A549 treated with DMSO at 1 μM for 4 hours (cell line): ENCODE data around the gene MYCBPAP. TPM values are rescaled to one million over a fixed set of nuclear protein-coding genes. Genes with fewer than 3 reads are reported as not detected.

ENCODE experiments used
- total RNA-seq: library from RNA; stranded (reverse); fragments of 200-300 nt; extraction: Qiagen RNA extraction; gene quantifications from 5 replicates; pipeline ENCODE4 v1.2.3, GENCODE V29; 2022; ENCODE audit warnings: low read depth

The MYCBPAP gene
- 0.07 to 1.0 TPM (median 0.45 TPM) in 5 replicates for total RNA-seq

GRCh38 chr17:50507871-50508572 is at the start of gene MYCBPAP:
TSS of gene MYCBPAP (plus strand) at chr17:50508439. CDS start at chr17:50508675, 236 bp downstream.

GRCh38 chr17:50468304-50469207 is 39.7 kb upstream of the MYCBPAP start, which contains the start of gene CHAD:
TSS of gene CHAD (minus strand) at chr17:50468880. CDS start at chr17:50468813, 67 bp downstream.

GRCh38 chr17:50478391-50479381 is 29.6 kb upstream of the MYCBPAP start, which contains the start of gene RSAD1:
TSS of gene RSAD1 (plus strand) at chr17:50478860. CDS start at chr17:50478885, 25 bp downstream.

GRCh38 chr17:50532452-50533024 is 24.3 kb downstream of the MYCBPAP start, which contains the start of gene EPN3:
TSS of gene EPN3 (plus strand) at chr17:50532735. CDS start at chr17:50536557, 3,822 bp downstream.

GRCh38 chr17:50547035-50547735 is 38.9 kb downstream of the MYCBPAP start, which contains the start of gene SPATA20:
TSS of gene SPATA20 (plus strand) at chr17:50547174. CDS start at chr17:50547209, 35 bp downstream.

GRCh38 chr17:50560185-50560824 is 52.1 kb downstream of the MYCBPAP start, which contains the start of gene CACNA1G:
TSS of gene CACNA1G (plus strand) at chr17:50560715. CDS start at chr17:50561460, 745 bp downstream.

Other genes with a start within 250 kb of the MYCBPAP start
- gene TMEM92, start 234.0 kb upstream of the MYCBPAP start, total RNA-seq: 22.2 to 30.1 TPM (median 26.9 TPM) in 5 replicates
- 18.5 to 26.0 TPM (median 21.9 TPM) in 5 replicates for gene XYLT2, start 162.3 kb upstream of the MYCBPAP start, total RNA-seq
- gene MRPL27, start 135.3 kb upstream of the MYCBPAP start, total RNA-seq: 138 to 166 TPM (median 143 TPM) in 5 replicates
- gene EME1, start 135.2 kb upstream of the MYCBPAP start, total RNA-seq: 15.2 to 17.4 TPM (median 16.0 TPM) in 5 replicates
- gene LRRC59, start 110.9 kb upstream of the MYCBPAP start, total RNA-seq: 237 to 256 TPM (median 243 TPM) in 5 replicates
- 10.0 to 14.9 TPM (median 13.5 TPM) in 5 replicates for gene ACSF2, start 82.2 kb upstream of the MYCBPAP start, total RNA-seq
- gene CHAD, start 39.6 kb upstream of the MYCBPAP start, total RNA-seq: not detected in 5 replicates
- gene RSAD1, start 29.6 kb upstream of the MYCBPAP start, total RNA-seq: 25.7 to 40.1 TPM (median 36.4 TPM) in 5 replicates
- 0.15 to 0.31 TPM (median 0.23 TPM) in 5 replicates for gene EPN3, start 24.3 kb downstream of the MYCBPAP start, total RNA-seq
- 73.4 to 87.2 TPM (median 79.8 TPM) in 5 replicates for gene SPATA20, start 38.7 kb downstream of the MYCBPAP start, total RNA-seq
- 3.9 to 5.1 TPM (median 4.4 TPM) in 5 replicates for gene CACNA1G, start 52.3 kb downstream of the MYCBPAP start, total RNA-seq
- gene ABCC3, start 126.4 kb downstream of the MYCBPAP start, total RNA-seq: 122 to 146 TPM (median 140 TPM) in 5 replicates
- gene ANKRD40, start 199.5 kb downstream of the MYCBPAP start, total RNA-seq: 45.5 to 50.9 TPM (median 49.6 TPM) in 5 replicates
- gene LUC7L3, start 211.2 kb downstream of the MYCBPAP start, total RNA-seq: 74.2 to 94.9 TPM (median 85.2 TPM) in 5 replicates